GM10266 (cell line): ENCODE results near the gene UGGT2.
"Not testable (repeated sequence)": the region's sequence is repeated elsewhere in the genome, so short reads cannot be mapped to it uniquely, and the experiment has no call there.

Source experiments
- DNase-seq: peaks from one replicate; pipeline ENCODE4 v3.0.0; 2012; ENCODE audit errors: extremely low spot score
- TF ChIP-seq, protein P1 (sequence below): IDR thresholded peaks from 2 replicates; pipeline ENCODE4 v1.5.1; 2012; ENCODE audit warnings: mild to moderate bottlenecking, low read depth; ENCODE audit not compliant: control insufficient read depth, insufficient read depth; ENCODE audit errors: missing control alignments

UGGT2 gene

DNA sequence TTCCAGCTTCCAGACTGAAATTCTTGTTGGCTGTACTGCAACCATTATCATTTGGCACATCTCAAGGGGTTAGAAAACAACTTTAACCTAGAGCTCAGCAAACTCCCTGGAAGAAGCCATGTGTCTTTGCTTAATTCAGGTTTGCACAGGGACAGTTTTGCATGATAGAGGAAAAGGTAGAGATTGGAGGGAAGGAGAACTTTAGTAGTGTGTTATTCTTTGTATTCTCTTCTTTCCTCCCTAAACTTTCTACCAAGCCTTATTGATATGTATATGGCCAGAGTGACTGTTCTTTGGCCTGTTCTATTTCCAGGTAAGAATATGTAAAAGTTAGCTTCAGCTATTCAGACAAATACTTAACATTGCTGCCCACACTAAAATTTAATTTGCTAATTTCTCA is 53.1 kb downstream of the UGGT2 start:
- no peak for DNase-seq
- TF ChIP-seq, protein P1, sequence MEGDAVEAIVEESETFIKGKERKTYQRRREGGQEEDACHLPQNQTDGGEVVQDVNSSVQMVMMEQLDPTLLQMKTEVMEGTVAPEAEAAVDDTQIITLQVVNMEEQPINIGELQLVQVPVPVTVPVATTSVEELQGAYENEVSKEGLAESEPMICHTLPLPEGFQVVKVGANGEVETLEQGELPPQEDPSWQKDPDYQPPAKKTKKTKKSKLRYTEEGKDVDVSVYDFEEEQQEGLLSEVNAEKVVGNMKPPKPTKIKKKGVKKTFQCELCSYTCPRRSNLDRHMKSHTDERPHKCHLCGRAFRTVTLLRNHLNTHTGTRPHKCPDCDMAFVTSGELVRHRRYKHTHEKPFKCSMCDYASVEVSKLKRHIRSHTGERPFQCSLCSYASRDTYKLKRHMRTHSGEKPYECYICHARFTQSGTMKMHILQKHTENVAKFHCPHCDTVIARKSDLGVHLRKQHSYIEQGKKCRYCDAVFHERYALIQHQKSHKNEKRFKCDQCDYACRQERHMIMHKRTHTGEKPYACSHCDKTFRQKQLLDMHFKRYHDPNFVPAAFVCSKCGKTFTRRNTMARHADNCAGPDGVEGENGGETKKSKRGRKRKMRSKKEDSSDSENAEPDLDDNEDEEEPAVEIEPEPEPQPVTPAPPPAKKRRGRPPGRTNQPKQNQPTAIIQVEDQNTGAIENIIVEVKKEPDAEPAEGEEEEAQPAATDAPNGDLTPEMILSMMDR = no peak

DNA sequence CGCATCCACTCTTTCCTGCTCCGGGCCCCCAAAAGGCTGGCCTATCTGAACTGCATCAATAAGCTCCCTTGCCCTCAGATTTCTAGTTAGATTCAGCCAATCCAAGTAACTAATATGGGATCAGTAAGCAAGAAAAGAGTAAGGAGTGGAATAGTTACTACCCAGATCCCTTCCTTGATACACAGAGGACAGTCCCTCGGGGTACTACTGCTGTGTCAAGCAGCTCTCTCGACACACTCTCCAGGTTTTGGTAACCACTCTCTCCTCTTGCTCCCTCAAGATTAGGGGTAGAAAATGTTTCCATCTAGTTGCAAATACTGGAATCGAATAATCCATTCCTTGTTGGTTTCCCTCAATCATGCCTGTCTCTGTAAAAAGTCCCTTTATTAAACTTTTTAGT is 65.4 kb downstream of the UGGT2 start:
- no peak for DNase-seq

DNA sequence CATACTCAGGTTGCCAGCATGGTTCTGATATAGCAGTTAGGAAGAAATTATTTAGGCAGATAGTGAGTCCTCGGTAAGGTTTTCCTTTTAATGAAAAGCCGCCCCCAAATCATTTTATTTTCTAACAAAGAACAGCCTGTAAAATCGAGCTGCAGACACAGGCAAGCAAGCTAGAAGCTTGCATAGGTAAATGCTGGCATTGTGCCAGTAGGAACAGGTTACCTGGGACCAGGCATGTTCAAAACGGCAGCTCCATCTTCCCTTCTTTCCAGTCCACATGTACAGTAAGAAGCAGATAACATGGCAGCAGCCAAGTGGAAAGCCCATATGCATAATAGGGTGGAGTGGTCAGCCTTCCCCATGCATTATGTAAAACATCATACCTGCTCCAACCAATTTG is 71.1 kb downstream of the UGGT2 start:
- TF ChIP-seq, protein P1 = no peak
- no peak for DNase-seq

More for the DNA sequence above, 65.4 kb downstream of the UGGT2 start:
- TF ChIP-seq, protein P1 = no peak

DNA sequence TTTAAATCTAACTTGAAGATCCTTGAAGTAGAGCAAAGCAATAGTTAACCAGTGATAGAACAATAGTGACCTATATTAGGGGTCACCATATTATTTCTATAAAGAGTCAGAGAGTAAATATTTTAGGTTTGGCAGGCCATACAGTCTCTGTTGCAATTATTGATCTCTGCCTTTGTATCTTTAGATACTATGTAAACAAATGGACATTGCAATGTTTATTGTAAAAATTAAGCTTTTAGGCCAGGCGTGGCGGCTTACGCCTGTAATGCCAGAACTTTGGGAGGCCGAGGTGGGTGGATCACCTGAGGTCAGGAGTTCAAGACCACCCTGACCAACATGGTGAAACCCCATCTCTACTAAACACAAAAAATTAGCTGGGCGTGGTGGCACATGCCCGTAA is 80.5 kb downstream of the UGGT2 start:
- not testable (repeated sequence) for DNase-seq

DNA sequence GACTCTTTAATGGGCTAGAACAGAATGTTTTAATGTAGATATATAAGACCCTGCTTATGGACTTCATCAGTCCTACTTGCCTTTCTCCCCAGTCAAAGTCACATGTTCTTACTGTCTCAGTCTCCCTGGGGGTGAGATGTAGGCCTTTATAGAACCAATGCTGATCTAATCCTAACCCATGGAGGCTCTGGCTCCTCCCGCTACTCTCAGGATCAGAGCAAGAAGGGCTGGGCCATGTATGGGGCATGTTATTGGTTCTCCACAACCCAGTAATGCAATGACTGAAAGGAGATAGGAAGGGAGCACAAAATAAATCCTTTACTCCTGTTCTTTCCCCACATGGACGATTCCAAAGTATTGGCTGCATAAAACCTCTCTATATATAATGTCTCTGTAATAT is 82.3 kb downstream of the UGGT2 start:
- no peak for DNase-seq
- TF ChIP-seq, protein P1 = no peak

DNA sequence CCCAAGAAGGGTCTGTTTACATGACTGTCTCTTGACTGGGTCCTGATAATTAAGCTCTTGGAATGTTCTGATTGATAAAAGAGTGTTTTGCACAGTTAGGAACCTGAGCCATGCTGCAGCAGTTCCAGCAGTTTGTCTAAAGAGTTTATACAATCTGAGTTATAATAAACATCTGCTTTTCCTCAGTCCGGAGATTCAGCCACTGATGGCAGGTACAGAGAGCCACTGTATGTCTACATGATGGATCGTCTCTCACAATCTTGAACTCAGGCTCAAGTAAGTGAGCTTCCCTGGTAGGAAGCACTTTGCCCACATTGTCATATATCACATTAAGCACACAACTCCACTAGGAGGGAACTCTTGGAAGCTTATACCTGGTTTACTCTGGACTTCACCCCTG is 84.3 kb downstream of the UGGT2 start:
- no peak for DNase-seq
- TF ChIP-seq, protein P1 = no peak

DNA sequence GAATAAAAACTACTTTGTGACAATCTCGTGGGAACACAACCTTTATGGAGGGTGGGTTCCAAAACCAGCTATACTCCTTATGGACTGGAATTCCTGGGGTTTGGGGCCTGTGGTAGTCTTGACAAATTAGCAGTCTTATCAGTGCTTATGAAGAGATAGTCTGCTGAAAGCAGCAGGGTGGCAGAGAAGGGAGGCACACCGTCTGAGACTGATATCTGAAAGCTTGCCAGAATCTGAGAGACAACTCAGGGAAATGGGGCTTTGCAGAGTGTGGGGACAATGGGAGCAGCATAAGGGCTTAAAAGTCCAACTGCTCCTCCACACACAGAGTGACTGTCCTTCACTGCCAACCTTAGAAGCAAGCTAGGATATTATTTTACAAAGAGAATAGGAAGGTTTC is 95.9 kb downstream of the UGGT2 start:
- no peak for DNase-seq

DNA sequence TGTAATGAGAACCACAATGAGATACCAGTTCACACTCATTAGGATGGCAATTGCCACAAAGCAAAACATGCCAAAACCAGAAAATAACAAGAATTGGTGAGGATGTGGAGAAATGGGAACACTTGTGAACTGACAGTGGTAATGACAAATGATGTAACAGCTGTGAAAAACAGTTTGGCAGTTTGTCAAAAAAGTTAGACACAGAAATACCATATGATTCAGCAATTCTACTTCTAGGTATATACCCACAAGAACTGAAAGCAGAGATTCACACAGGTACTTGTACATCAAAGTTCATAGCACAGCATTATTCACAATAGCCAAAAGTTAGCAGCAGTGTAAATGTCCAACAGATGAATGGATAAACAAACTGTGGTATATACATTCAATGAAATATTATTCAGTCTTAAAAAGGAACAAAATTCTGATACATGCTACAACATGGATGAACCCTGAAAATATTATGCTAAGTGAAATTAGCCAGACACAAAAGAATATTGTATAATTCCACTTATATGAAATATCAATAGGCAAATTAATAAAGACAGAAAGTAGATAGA is 96.5 kb downstream of the UGGT2 start:
- DNase-seq = no peak
- TF ChIP-seq, protein P1 = no peak

More for the DNA sequence above, 95.9 kb downstream of the UGGT2 start:
- TF ChIP-seq, protein P1 = no peak
